Gastroesophageal sphincter (tissue), 4 donors: Measurements from ENCODE around the gene CAMSAP3. TPM values are rescaled to one million over a fixed set of nuclear protein-coding genes. Genes with fewer than 3 reads are reported as not detected.

Experiments
- ATAC-seq: fragments of 150-250 bp; one replicate; pipeline ENCODE4 v1.9.1; 2016; ENCODE audit warnings: mild to moderate bottlenecking, moderate library complexity
- H3K27ac ChIP-seq, 4 donors: fragments of 200-600 bp; sonication (generic) in 3 of 4; 1 replicate in 3 of 4; 2 replicates in 1 of 4; pipeline ENCODE4 v1.5.1; 2016 to 2019
- H3K27me3 ChIP-seq: fragments of 200-600 bp; sonication (generic); one replicate; pipeline ENCODE4 v1.5.1; 2019
- H3K36me3 ChIP-seq, 2 donors: fragments of 200-600 bp; sonication (generic); one replicate each; pipeline ENCODE4 v1.5.1; 2019; ENCODE audit warnings: control low read depth in 1 of 2
- H3K4me1 ChIP-seq, 3 donors: fragments of 200-600 bp; sonication (generic); 1 replicate in 2 of 3; 2 replicates in 1 of 3; pipeline ENCODE4 v1.5.1; 2016 to 2019; ENCODE audit warnings: control low read depth in 2 of 3
- H3K4me3 ChIP-seq, 2 donors: fragments of 200-600 bp; sonication (generic); one replicate each; pipeline ENCODE4 v1.5.1; 2019; ENCODE audit warnings: mild to moderate bottlenecking in 1 of 2, moderate library complexity in 1 of 2
- H3K9me3 ChIP-seq, 3 donors: fragments of 200-600 bp; sonication (generic); one replicate each; pipeline ENCODE4 v1.5.1; 2017 to 2019; ENCODE audit warnings: control low read depth in 2 of 3
- EP300 ChIP-seq: sonication (generic); formaldehyde crosslinking; IDR thresholded peaks from one replicate; pipeline ENCODE4 v1.6.1; 2017; ENCODE audit warnings: antibody characterized with exemption, mild to moderate bottlenecking
- POLR2A ChIP-seq, 2 donors: fragments of 450-650 bp; IDR thresholded peaks; one replicate each; pipeline ENCODE4 v1.6.1; 2017; ENCODE audit warnings: antibody characterized with exemption in 2 of 2, mild to moderate bottlenecking in 2 of 2, moderate library complexity in 1 of 2
- POLR2AphosphoS5 ChIP-seq: sonication (generic); formaldehyde crosslinking; IDR thresholded peaks from one replicate; pipeline ENCODE4 v1.6.1; 2017; ENCODE audit warnings: antibody characterized with exemption
- WGBS, 2 donors: methylation state at CpG; one replicate each; pipeline ENCODE4 v1.1.5; 2018; ENCODE audit warnings: low coverage in 1 of 2; 5-methylcytosine and 5-hydroxymethylcytosine counted together
- total RNA-seq, 4 donors: library from RNA; depleted of rRNA; stranded (reverse); fragments of >200 nt; gene quantifications; one replicate each; pipeline ENCODE4 v1.1.0, GENCODE V29; 2016
- TF ChIP-seq, protein P1 (sequence below), 4 experiments: fragments of 200-600 bp in 2 of 4; fragments of 450-650 bp in 2 of 4; sonication (generic) in 1 of 4; IDR thresholded peaks; one replicate each; pipeline ENCODE4 v1.5.1; 2017 to 2019; ENCODE audit warnings: antibody characterized with exemption in 4 of 4, mild to moderate bottlenecking in 2 of 4, moderate library complexity in 2 of 4

The CAMSAP3 gene
- total RNA-seq, 4 donors from 2014 or later, result 0.46 to 2.1 TPM; not detected in 2

DNA sequence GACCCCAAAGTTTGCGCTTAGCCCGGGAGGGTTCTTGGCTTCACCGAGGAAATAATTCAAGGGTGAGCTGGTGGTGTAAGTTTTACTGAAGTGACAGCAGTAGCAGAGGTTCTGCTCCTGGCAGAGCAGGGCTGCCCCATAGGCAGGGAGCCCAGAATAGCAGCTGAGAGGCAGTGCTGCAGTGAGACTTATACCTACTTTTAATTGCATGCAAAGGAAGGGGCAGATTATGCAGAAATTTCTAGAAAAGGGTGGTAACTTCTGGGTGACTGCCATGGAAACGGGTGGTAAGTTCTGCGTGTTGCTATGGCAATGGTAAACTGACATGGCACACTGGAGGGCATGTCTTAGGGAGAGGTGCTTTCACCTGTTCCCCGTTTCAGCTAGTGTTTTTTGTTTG is 17.5 kb upstream of the CAMSAP3 start:
- TF ChIP-seq, protein P1, sequence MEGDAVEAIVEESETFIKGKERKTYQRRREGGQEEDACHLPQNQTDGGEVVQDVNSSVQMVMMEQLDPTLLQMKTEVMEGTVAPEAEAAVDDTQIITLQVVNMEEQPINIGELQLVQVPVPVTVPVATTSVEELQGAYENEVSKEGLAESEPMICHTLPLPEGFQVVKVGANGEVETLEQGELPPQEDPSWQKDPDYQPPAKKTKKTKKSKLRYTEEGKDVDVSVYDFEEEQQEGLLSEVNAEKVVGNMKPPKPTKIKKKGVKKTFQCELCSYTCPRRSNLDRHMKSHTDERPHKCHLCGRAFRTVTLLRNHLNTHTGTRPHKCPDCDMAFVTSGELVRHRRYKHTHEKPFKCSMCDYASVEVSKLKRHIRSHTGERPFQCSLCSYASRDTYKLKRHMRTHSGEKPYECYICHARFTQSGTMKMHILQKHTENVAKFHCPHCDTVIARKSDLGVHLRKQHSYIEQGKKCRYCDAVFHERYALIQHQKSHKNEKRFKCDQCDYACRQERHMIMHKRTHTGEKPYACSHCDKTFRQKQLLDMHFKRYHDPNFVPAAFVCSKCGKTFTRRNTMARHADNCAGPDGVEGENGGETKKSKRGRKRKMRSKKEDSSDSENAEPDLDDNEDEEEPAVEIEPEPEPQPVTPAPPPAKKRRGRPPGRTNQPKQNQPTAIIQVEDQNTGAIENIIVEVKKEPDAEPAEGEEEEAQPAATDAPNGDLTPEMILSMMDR (IDR thresholded peaks at IDR 0.05), result no peak
- TF ChIP-seq EP300 (no peak), POLR2AphosphoS5 (no peak), POLR2A (IDR thresholded peaks at IDR 0.05) (no peak)
- Histone ChIP-seq H3K4me3 (no peak overlapping the region), H3K9me3 (no peaks in the 10 kb centered on the region), H3K36me3 (no peaks in the 10 kb centered on the region), H3K27me3 (no peaks in the 10 kb centered on the region), H3K4me1 (no peaks in the 10 kb centered on the region), H3K27ac (no peak overlapping the region)
- 51 to 62% methylated on average over 3 to 5 of the region's 6 CpGs for WGBS, 2 donors
- no peak for ATAC-seq

DNA sequence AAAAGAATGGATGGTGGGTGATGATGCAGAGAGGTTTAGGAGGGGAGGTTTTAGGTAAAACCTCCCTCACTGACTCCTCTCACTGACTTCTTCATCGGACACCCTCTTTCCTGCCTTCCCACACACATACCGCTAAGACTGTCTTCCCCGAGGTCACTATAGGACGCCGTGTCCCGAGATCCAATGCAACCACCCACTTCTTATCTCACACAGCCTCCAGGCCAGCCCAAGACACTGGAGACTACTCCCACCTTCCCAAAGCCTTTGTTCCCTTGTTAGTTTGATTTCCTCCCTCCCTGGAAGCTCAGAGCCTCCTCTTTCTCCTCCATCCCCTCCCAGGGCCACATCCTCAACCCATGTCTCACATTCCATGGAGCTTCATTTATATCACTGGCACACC is 16.5 kb upstream of the CAMSAP3 start:
- no peaks in the 10 kb centered on the region for H3K27me3 ChIP-seq
- TF ChIP-seq EP300 (no peak), POLR2AphosphoS5 (no peak), POLR2A (IDR thresholded peaks at IDR 0.05) (no peak)
- TF ChIP-seq, protein P1 (IDR thresholded peaks at IDR 0.05), result no peak
- no peak overlapping the region for H3K4me3 ChIP-seq
- no peak for ATAC-seq
- H3K9me3 ChIP-seq, result no peaks in the 10 kb centered on the region
- H3K4me1 ChIP-seq, result no peaks in the 10 kb centered on the region
- H3K27ac ChIP-seq, result no peak overlapping the region
- WGBS, 2 donors, result 69 to 76% methylated on average over 6 of the region's 6 CpGs
- no peaks in the 10 kb centered on the region for H3K36me3 ChIP-seq

DNA sequence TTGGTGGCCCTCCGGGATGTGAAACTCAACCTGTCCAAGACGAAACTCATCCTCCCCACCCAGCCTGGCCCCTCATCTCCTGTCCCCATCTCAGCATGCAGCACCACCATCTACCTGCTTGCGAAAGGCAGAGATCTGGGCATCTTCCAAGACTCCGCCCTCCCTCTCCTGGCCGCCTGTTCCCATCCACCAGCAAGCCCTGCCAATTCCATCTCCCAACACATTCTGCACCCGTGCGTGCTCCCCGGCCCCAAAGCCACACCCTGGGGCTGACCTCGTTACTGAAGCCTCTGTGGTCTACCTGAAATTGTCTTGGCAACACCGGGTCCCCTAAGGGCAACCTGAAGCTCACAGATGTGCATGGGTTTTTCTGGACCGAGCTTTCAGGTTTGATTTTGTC is 13.2 kb upstream of the CAMSAP3 start:
- 61 to 71% methylated on average over 7 to 10 of the region's 11 CpGs for WGBS, 2 donors
- Histone ChIP-seq H3K4me3 (no peak overlapping the region), H3K27me3 (no peaks in the 10 kb centered on the region), H3K9me3 (no peaks in the 10 kb centered on the region), H3K4me1 (no peaks in the 10 kb centered on the region), H3K36me3 (no peaks in the 10 kb centered on the region), H3K27ac (no peak overlapping the region)
- no peak for ATAC-seq
- TF ChIP-seq POLR2A (IDR thresholded peaks at IDR 0.05) (no peak), EP300 (no peak), POLR2AphosphoS5 (no peak)
- TF ChIP-seq, protein P1 (IDR thresholded peaks at IDR 0.05), result no peak

DNA sequence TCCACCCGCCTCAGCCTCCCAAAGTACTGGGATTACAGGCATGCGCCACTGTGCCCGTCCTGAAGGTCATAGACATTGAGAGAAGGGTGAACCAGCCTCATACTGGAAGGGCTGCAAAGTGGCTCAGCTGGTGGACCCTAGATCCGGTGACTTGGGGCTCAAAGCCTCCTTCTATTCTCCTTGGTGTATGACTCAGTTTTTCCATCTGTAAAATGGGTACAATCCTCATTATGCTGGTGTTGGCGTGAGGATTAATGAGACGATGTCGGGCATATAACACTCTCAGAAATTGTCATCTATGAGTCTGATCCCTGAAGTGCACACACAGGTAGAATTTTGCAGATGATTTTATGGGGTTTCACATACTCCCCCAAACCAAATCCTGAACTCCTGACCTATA is 5.8 kb upstream of the CAMSAP3 start:
- TF ChIP-seq POLR2A (IDR thresholded peaks at IDR 0.05), result no peak
- TF ChIP-seq, protein P1 (IDR thresholded peaks at IDR 0.05), result no peak
- no peak for TF ChIP-seq POLR2AphosphoS5
- no peak for TF ChIP-seq EP300
- no peaks in the 10 kb centered on the region for H3K9me3 ChIP-seq
- no peak overlapping the region for H3K27ac ChIP-seq
- H3K4me1 ChIP-seq, result no peaks in the 10 kb centered on the region
- peaks cover 48% of the 10 kb centered on the region for H3K27me3 ChIP-seq
- 74 to 86% methylated on average over 5 to 6 of the region's 7 CpGs for WGBS, 2 donors
- ATAC-seq, result no peak
- no peak overlapping the region for H3K4me3 ChIP-seq
- no peaks in the 10 kb centered on the region for H3K36me3 ChIP-seq

DNA sequence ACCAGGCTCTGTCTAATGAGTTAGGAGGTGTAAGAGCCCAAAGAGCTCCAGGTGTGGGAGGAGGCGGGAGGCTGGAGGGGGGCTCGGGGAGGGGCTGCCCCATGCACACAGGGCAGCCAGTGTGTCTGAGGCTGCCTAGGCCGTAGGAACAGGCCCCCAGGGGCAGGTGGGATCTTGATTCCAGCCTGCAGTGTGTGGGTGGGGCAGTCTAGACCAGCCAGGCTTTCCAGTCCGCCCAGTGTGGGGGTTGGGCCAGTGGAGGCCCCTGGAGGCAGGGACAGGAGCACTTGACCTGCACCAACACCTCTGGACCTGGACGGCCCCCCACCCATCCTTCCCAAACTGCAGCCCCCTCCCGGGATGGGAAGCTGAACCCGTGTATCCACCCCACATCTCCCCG is 5.4 kb upstream of the CAMSAP3 start:
- TF ChIP-seq EP300 (no peak), POLR2AphosphoS5 (no peak), POLR2A (IDR thresholded peaks at IDR 0.05) (no peak)
- TF ChIP-seq, protein P1 (IDR thresholded peaks at IDR 0.05), result no peak

More for the DNA sequence above, 5.4 kb upstream of the CAMSAP3 start:
- no peak for ATAC-seq
- Histone ChIP-seq H3K36me3 (no peaks in the 10 kb centered on the region), H3K27me3 (peaks cover 53% of the 10 kb centered on the region), H3K4me1 (peaks cover 0 to 2% (median 0%) of the 10 kb centered on the region in 3 donors), H3K27ac (no peak overlapping the region), H3K9me3 (no peaks in the 10 kb centered on the region), H3K4me3 (no peak overlapping the region)
- WGBS, 2 donors, result 50% methylated on average over 2 of the region's 8 CpGs; no CpG with 5 or more reads in 1 of the 2 donors
